CD4-positive, alpha-beta memory T cell (primary cell): Measurements from ENCODE around the gene ADSL. TPM values are rescaled to one million over a fixed set of nuclear protein-coding genes. Genes with fewer than 3 reads are reported as not detected.
A peak's percentile ranks its signal among the peaks of the same experiment; 100 is the strongest.

Experiments
- CTCF ChIA-PET: fragments of 350-600 bp; sonication (Branson Sonifier 250); formaldehyde crosslinking; loops from one replicate; lab custom pipeline; 2021; ENCODE audit warnings: inconsistent platforms; ENCODE audit not compliant: partially characterized antibody; lab: Charles Lee
- POLR2A ChIA-PET: fragments of 350-600 bp; sonication (Branson Sonifier 250); formaldehyde crosslinking; loops from one replicate; lab custom pipeline; 2021; ENCODE audit not compliant: partially characterized antibody; lab: Charles Lee
- DNase-seq, 5 donors: peaks; one replicate each; pipeline versions ENCODE4 v3.0.0 to v3.0.0-alpha.2; 2020 to 2022; ENCODE audit warnings: mixed read lengths in 1 of 5
- H3K27ac ChIP-seq: one replicate; pipeline ENCODE4 v1.7.0; 2013; ENCODE audit warnings: low read depth, low read length
- H3K27me3 ChIP-seq: 2 replicates; pipeline ENCODE4 v1.7.0; 2013; ENCODE audit warnings: mild to moderate bottlenecking, low read length, moderate library complexity; ENCODE audit not compliant: insufficient read depth
- H3K36me3 ChIP-seq: 2 replicates; pipeline ENCODE4 v1.7.0; 2013; ENCODE audit warnings: mild to moderate bottlenecking, low read length, moderate library complexity; ENCODE audit not compliant: insufficient read depth
- H3K4me1 ChIP-seq: 2 replicates; pipeline ENCODE4 v1.7.0; 2013; ENCODE audit warnings: mild to moderate bottlenecking, low read length, moderate library complexity; ENCODE audit not compliant: insufficient read depth
- H3K4me3 ChIP-seq, 2 donors: one replicate each; pipeline ENCODE4 v1.7.0; 2013; ENCODE audit warnings: low read length in 2 of 2, mild to moderate bottlenecking in 1 of 2
- H3K9me3 ChIP-seq, 2 donors: one replicate each; pipeline ENCODE4 v1.7.0; 2013; ENCODE audit warnings: low read length in 2 of 2, control low read depth in 1 of 2; ENCODE audit not compliant: control insufficient read depth in 1 of 2
- H3K27ac Mint-ChIP-seq, 7 donors: one replicate each; pipeline ENCODE4 v1.8.0; 2020 to 2021; ENCODE audit warnings: mixed read lengths in 7 of 7, mild to moderate bottlenecking in 6 of 7, inconsistent platforms in 3 of 7, moderate library complexity in 3 of 7
- H3K27me3 Mint-ChIP-seq, 2 donors: one replicate each; pipeline ENCODE4 v1.8.0; 2020 to 2021; ENCODE audit warnings: mixed read lengths in 2 of 2
- H3K36me3 Mint-ChIP-seq, 2 donors: one replicate each; pipeline ENCODE4 v1.8.0; 2020 to 2021; ENCODE audit warnings: mixed read lengths in 2 of 2, inconsistent platforms in 1 of 2, mild to moderate bottlenecking in 1 of 2
- H3K4me1 Mint-ChIP-seq, 4 donors: one replicate each; pipeline ENCODE4 v1.8.0; 2020 to 2021; ENCODE audit warnings: mixed read lengths in 4 of 4, mild to moderate bottlenecking in 1 of 4
- H3K4me3 Mint-ChIP-seq, 8 donors: one replicate each; pipeline ENCODE4 v1.8.0; 2020 to 2021; ENCODE audit warnings: mixed read lengths in 8 of 8, mild to moderate bottlenecking in 7 of 8, moderate library complexity in 6 of 8, inconsistent platforms in 3 of 8
- H3K9me3 Mint-ChIP-seq, 8 donors: one replicate each; pipeline ENCODE4 v1.8.0; 2020 to 2021; ENCODE audit warnings: mixed read lengths in 8 of 8, mild to moderate bottlenecking in 5 of 8, inconsistent platforms in 3 of 8, moderate library complexity in 1 of 8
- intact Hi-C: fragments of 100-400 bp; cut with micrococcal nuclease; formaldehyde crosslinking; loops from one replicate; pipeline ENCODE4 v1.15.1; 2023
- polyA plus RNA-seq, 2 donors: library from polyadenylated mRNA; unstranded; fragments of 300-500 nt; fragmentation: Illumina TruSeq; gene quantifications; one replicate each; pipeline ENCODE4 v1.2.3, GENCODE V29; 2021
- total RNA-seq, 2 experiments: library from RNA; stranded (reverse); gene quantifications; one replicate each; pipeline ENCODE4 v1.2.3, GENCODE V29; 2021

Gene ADSL
- total and polyA plus RNA-seq, 4 experiments from 2014 or later = 63.3 to 199 (median 109) TPM

GRCh38 chr22:40401981-40402406 lies 55.7 kb downstream of the ADSL start:
- no peak for DNase-seq
- intact Hi-C loops = no loop called here
- Mint-ChIP-seq H3K4me1 (peaks cover 49 to 74% (median 63%) of the 10 kb centered on the region in 4 donors), H3K27ac (peak overlapping the region; percentile 65 to 94 (median 86)), H3K9me3 (peaks cover 0 to 7% (median 0%) of the 10 kb centered on the region in 8 donors), H3K4me3 (peak overlapping the region; percentile 70 to 90 (median 84)), H3K27me3 (no peaks in the 10 kb centered on the region), H3K36me3 (peaks cover 20 to 37% of the 10 kb centered on the region in 2 donors)
- H3K4me1 ChIP-seq = peaks cover 69% of the 10 kb centered on the region
- no peaks in the 10 kb centered on the region for H3K9me3 ChIP-seq
- H3K27me3 ChIP-seq = no peaks in the 10 kb centered on the region
- H3K4me3 ChIP-seq = peak overlapping the region in 1 of 2 donors; percentile 23
- POLR2A ChIA-PET = interaction anchor here (2.0 to 3.8 kb wide), 3 partner anchors 10 to 32 kb away, joined by 8 to 16 read pairs (median 11); partner anchors contain the start of gene SGSM3
- H3K27ac ChIP-seq = peak overlapping the region; percentile 0
- peaks cover 31% of the 10 kb centered on the region for H3K36me3 ChIP-seq
- CTCF ChIA-PET = interaction anchor here (1.5 kb wide), 1 partner anchor 20 kb away, joined by 3 read pairs; no protein-coding TSS in a partner anchor

DNA sequence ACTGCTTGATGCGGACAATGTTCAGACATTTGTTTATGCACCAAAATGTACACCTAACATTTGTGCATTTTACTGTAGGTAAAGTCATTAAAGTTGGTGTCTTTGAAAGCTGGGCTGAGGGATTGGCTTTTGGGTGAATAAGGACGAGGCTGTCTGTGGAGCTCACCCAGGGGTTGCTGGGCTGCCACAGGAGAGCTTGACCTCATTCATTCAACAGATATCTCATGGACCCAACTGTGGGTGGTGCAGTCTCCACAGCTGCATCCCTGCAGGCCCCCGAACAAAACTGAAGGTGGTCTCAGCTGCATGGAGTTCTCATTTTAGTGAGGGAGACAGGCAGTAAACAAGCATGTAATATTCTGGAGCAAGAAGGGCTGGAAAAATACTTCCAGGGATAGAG lies 56.8 kb downstream of the ADSL start:
- POLR2A ChIA-PET = no interaction called here
- Mint-ChIP-seq H3K9me3 (peaks cover 0 to 3% (median 0%) of the 10 kb centered on the region in 8 donors), H3K36me3 (peaks cover 20 to 49% of the 10 kb centered on the region in 2 donors), H3K27me3 (no peaks in the 10 kb centered on the region), H3K4me3 (peak overlapping the region in 7 of 8 donors; percentile 11 to 86 (median 29)), H3K27ac (peak overlapping the region in 6 of 7 donors; percentile 63 to 86 (median 78)), H3K4me1 (peaks cover 43 to 65% (median 55%) of the 10 kb centered on the region in 4 donors)
- no peak overlapping the region for H3K4me3 ChIP-seq
- peaks cover 41% of the 10 kb centered on the region for H3K36me3 ChIP-seq
- H3K4me1 ChIP-seq = peaks cover 61% of the 10 kb centered on the region
- intact Hi-C loops = no loop called here
- no peak for DNase-seq
- H3K27me3 ChIP-seq = no peaks in the 10 kb centered on the region
- CTCF ChIA-PET = no interaction called here
- H3K27ac ChIP-seq = no peak overlapping the region
- no peaks in the 10 kb centered on the region for H3K9me3 ChIP-seq

- Mint-ChIP-seq H3K36me3 (peaks cover 20 to 53% of the 10 kb centered on the region in 2 donors), H3K27ac (peak overlapping the region; percentile 63 to 86 (median 79)), H3K4me1 (peaks cover 40 to 60% (median 51%) of the 10 kb centered on the region in 4 donors), H3K4me3 (peak overlapping the region in 6 of 8 donors; percentile 29 to 65 (median 46)), H3K9me3 (peaks cover 0 to 3% (median 0%) of the 10 kb centered on the region in 8 donors), H3K27me3 (no peaks in the 10 kb centered on the region)
- ChIA-PET CTCF (interaction anchor here (1.3 kb wide), 1 partner anchor 33 kb away, joined by 3 read pairs; no protein-coding TSS in a partner anchor), POLR2A (no interaction called here)
- no peaks in the 10 kb centered on the region for H3K9me3 ChIP-seq
- H3K27me3 ChIP-seq = no peaks in the 10 kb centered on the region
- no peak overlapping the region for H3K4me3 ChIP-seq
- DNase-seq = no peak
- intact Hi-C loops = no loop called here
- H3K27ac ChIP-seq = no peak overlapping the region
- peaks cover 56% of the 10 kb centered on the region for H3K4me1 ChIP-seq
- H3K36me3 ChIP-seq = peaks cover 42% of the 10 kb centered on the region
Measured at GRCh38 chr22:40403651-40404050, 57.4 kb downstream of the ADSL start.

DNA sequence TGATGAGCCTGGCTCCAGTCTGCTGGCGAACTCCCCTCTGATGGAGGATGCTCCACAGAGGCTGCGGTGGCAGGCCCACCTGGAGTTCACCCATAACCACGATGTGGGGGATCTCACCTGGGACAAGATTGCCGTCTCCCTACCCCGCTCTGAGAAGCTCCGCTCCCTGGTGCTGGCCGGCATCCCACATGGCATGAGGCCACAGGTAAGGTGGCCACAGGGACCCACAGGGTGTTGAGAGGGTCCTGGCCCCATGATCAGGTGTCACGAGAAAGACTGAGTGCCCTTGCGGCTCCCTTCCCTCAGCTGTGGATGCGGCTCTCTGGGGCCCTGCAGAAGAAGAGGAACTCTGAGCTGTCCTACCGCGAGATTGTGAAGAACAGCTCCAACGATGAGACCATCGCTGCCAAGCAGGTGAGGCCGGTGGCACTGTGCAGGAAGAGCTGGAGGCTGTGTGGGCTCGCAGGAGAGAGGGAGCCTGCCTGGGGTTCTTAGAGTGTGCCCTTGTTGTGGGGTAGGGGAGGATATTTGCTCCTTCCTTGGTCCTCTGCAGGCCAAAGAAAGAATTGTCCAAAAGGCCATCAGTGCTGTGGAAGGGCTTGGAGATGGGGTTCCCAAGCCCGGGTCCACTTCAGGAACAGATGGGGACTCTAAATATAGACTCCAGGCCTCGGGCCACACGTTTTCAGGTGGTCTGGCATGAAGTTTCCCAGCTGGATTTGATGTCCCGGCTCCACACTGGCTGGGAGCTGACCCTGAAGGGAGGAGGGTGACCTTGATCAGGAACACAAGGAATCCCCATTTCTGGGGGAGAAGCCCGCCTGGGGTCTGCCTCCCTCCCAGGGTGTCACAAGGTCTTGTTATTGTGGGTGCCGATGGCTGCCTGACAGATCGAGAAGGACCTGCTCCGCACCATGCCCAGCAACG lies 58.2 kb downstream of the ADSL start:
- H3K4me1 ChIP-seq = peaks cover 47% of the 10 kb centered on the region
- H3K9me3 Mint-ChIP-seq = peaks cover 0 to 3% (median 0%) of the 10 kb centered on the region in 8 donors
- H3K9me3 ChIP-seq = no peaks in the 10 kb centered on the region
- H3K27ac Mint-ChIP-seq = peak overlapping the region in 6 of 7 donors; percentile 13 to 82 (median 56)
- H3K36me3 Mint-ChIP-seq = peaks cover 20 to 59% of the 10 kb centered on the region in 2 donors
- H3K27me3 ChIP-seq = no peaks in the 10 kb centered on the region
- H3K4me1 Mint-ChIP-seq = peaks cover 36 to 58% (median 43%) of the 10 kb centered on the region in 4 donors
- H3K27ac ChIP-seq = no peak overlapping the region
- intact Hi-C loops = no loop called here
- POLR2A ChIA-PET = no interaction called here
- no peak overlapping the region for H3K4me3 Mint-ChIP-seq
- CTCF ChIA-PET = interaction anchor here (0.5 to 1.3 kb wide), 2 partner anchors 32 to 1064 kb away, joined by 3 read pairs; partner anchors contain the start of gene PHF5A
- no peak overlapping the region for H3K4me3 ChIP-seq
- peaks cover 46% of the 10 kb centered on the region for H3K36me3 ChIP-seq
- DNase-seq = no peak
- no peaks in the 10 kb centered on the region for H3K27me3 Mint-ChIP-seq

DNA sequence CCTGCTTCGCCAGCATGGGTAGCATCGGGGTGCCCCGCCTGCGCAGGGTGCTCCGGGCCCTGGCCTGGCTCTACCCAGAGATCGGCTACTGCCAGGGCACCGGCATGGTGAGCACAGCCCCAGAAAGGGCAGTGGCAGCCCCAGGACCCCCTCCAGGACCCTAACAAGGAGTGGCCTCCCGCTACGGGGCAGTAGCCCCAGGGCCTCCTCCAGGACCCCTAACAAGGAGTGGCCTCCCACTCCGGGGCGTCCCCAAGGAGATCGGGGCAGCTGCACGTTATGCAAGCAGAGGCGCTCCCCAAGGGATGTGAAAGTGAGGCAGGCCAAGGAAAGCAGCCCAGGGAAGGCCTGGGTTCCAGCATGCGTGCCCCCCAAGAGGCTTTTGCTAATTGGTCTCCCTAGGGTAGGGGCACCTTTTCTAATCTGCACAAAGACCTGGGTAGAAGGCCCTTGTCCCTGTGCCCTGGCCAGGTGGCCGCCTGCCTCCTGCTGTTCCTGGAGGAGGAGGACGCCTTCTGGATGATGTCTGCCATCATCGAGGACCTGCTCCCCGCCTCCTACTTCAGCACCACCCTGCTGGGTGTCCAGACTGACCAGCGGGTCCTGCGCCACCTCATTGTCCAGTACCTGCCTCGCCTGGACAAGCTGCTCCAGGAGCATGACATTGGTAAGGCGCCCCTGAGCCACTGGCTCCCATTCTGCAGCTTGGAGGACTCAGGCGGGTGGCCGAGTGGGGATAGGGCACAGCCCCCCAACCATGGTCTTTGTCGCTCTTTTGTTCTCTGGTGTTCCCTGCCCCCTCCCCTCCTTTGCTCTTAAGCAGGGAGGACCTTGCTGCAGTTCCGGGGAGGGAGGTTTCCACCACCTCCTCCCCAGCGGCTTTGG lies 59.1 kb downstream of the ADSL start:
- ChIA-PET POLR2A (interaction anchor here (0.6 to 1.7 kb wide), 2 partner anchors 8 to 298 kb away, joined by 3 to 5 read pairs; no protein-coding TSS in a partner anchor), CTCF (no interaction called here)
- H3K27ac ChIP-seq = no peak overlapping the region
- Mint-ChIP-seq H3K27me3 (no peaks in the 10 kb centered on the region), H3K9me3 (peaks cover 0 to 2% (median 0%) of the 10 kb centered on the region in 8 donors), H3K36me3 (peaks cover 23 to 63% of the 10 kb centered on the region in 2 donors), H3K4me3 (no peak overlapping the region), H3K27ac (peak overlapping the region in 2 of 7 donors; percentile 4 to 29), H3K4me1 (peaks cover 28 to 49% (median 35%) of the 10 kb centered on the region in 4 donors)
- H3K4me3 ChIP-seq = no peak overlapping the region
- no peaks in the 10 kb centered on the region for H3K27me3 ChIP-seq
- no peaks in the 10 kb centered on the region for H3K9me3 ChIP-seq
- DNase-seq = no peak
- intact Hi-C loops = no loop called here
- H3K36me3 ChIP-seq = peaks cover 52% of the 10 kb centered on the region
- peaks cover 38% of the 10 kb centered on the region for H3K4me1 ChIP-seq

DNA sequence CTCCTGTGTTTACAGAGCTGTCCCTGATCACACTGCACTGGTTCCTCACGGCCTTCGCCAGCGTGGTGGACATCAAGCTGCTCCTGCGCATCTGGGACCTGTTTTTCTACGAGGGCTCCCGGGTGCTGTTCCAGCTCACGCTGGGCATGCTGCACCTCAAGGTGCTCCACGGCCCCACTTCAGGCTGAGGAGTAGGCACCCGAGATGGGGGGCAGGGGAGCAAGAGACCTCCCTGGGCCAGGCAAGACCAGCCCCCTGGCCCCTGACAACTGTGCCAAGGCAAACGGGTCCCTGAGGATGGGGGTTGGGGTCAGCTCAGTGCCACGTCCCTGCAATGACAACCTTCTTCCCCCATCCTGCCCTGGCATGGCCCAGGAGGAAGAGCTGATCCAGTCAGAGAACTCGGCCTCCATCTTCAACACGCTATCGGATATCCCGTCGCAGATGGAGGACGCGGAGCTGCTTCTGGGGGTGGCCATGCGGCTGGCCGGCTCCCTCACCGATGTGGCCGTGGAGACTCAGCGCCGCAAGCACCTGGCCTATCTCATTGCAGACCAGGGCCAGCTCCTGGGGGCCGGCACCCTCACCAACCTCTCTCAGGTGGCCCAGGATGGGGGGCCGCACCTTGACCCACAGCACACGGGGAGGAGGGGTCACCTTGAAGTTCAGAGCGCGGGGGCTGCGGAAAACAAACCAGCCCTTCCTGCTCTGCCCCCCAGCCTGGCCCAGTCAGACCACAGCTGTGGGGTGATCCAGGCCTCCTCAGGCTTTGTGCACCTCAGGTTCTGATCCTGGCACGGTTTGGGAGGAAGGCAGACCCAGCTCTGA lies 60.0 kb downstream of the ADSL start:
- Histone ChIP-seq H3K27me3 (no peaks in the 10 kb centered on the region), H3K27ac (no peak overlapping the region), H3K4me1 (peaks cover 30% of the 10 kb centered on the region), H3K4me3 (no peak overlapping the region), H3K9me3 (no peaks in the 10 kb centered on the region), H3K36me3 (peaks cover 59% of the 10 kb centered on the region)
- peaks cover 23 to 40% (median 29%) of the 10 kb centered on the region in 4 donors for H3K4me1 Mint-ChIP-seq
- DNase-seq = no peak
- H3K27me3 Mint-ChIP-seq = no peaks in the 10 kb centered on the region
- H3K9me3 Mint-ChIP-seq = peaks cover 0 to 2% (median 0%) of the 10 kb centered on the region in 8 donors
- peaks cover 23 to 67% of the 10 kb centered on the region in 2 donors for H3K36me3 Mint-ChIP-seq
- no peak overlapping the region for H3K4me3 Mint-ChIP-seq
- ChIA-PET POLR2A (interaction anchor here (1.7 kb wide), 1 partner anchor 9 kb away, joined by 5 read pairs; no protein-coding TSS in a partner anchor), CTCF (interaction anchor here (1.2 to 1.6 kb wide), 2 partner anchors 30 to 240 kb away, joined by 3 to 5 read pairs; no protein-coding TSS in a partner anchor)
- H3K27ac Mint-ChIP-seq = peak overlapping the region in 2 of 7 donors; percentile 4 to 29
- intact Hi-C loops = no loop called here
